PC-3 (cell line): Measurements from ENCODE around the gene PRDM10.

ENCODE experiments used
- CTCF ChIP-seq: fragments of 300-600 bp; sonication (generic); conservative IDR thresholded peaks from 2 replicates; pipeline ENCODE4 v1.5.1; 2017; ENCODE audit warnings: antibody characterized with exemption, low read depth, mild to moderate bottlenecking, low read length
- EZH2phosphoT487 ChIP-seq: fragments of 300-600 bp; sonication (generic); IDR thresholded peaks from 2 replicates; pipeline ENCODE4 v1.6.1; 2018; ENCODE audit warnings: mild to moderate bottlenecking, antibody characterized with exemption, low read length, borderline replicate concordance

DNA sequence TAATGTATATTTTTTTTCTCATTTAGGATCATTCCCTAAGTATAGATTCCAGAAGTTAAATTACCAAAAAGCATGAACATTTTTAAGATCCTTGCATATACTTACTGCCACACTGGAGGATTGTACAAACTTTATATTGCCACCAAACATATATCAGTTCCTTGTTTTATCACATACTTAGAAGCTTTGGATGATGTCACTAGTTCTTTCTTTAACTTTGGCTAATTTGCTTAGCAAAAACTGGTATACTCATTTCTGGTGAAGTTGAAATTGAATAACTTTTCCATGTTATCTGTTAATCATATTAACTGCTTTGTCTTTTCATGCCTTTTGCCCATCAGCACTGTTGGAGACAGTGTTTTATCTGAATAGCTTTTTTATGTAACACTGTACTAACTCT is 31.6 kb upstream of the PRDM10 start:
- TF ChIP-seq CTCF (no peak), EZH2phosphoT487 (no peak)
